ENCODE data around the gene ERGIC1. TPM values are rescaled to one million over a fixed set of nuclear protein-coding genes. Genes with fewer than 3 reads are reported as not detected.
"Not testable (repeated sequence)": the region's sequence is repeated elsewhere in the genome, so short reads cannot be mapped to it uniquely, and the experiment has no call there.

Gene ERGIC1, protein sequence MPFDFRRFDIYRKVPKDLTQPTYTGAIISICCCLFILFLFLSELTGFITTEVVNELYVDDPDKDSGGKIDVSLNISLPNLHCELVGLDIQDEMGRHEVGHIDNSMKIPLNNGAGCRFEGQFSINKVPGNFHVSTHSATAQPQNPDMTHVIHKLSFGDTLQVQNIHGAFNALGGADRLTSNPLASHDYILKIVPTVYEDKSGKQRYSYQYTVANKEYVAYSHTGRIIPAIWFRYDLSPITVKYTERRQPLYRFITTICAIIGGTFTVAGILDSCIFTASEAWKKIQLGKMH
- total RNA-seq = 100 to 1,000 TPM; 140 to 169 TPM
- long read RNA-seq, donor 1, transcript ERGIC1-202 (10 exons, 2,881 nt) = major isoform, 7 of 22 reads
- long read RNA-seq, donor 1, partial matches to known transcripts = 3 of 22 reads
- long read RNA-seq, donor 1, other reads (novel, unspliced or antisense) = 12 of 22 reads
- long read RNA-seq, donor 2, transcript ERGIC1-202 (10 exons, 2,881 nt) = major isoform, 12 of 41 reads
- long read RNA-seq, donor 2, partial matches to known transcripts = 21 of 41 reads
- long read RNA-seq, donor 2, other reads (novel, unspliced or antisense) = 7 of 41 reads

- DNase-seq (ENCODE audit: low spot score) = peak; percentile 96
- intact Hi-C loops (cut with DNase I) = no loop called here
Observed at GRCh38 chr5:172833686-172834414, at the start of gene ERGIC1. ERGIC1 (plus strand) TSS chr5:172834251; CDS start chr5:172834414, 163 bp downstream.

- intact Hi-C loops (cut with DNase I) = no loop called here
- no peak for DNase-seq (ENCODE audit: low spot score)
Observed at GRCh38 chr5:172785429-172786088, 48.5 kb upstream of the ERGIC1 start.

GRCh38 chr5:172786736-172787462 is 47.2 kb upstream of the ERGIC1 start:
- intact Hi-C loops (cut with DNase I) = no loop called here
- DNase-seq (ENCODE audit: low spot score) = no peak

GRCh38 chr5:172787538-172787937 is 46.5 kb upstream of the ERGIC1 start:
- DNase-seq (ENCODE audit: low spot score); intact Hi-C loops (cut with DNase I): not testable (repeated sequence)

DNA sequence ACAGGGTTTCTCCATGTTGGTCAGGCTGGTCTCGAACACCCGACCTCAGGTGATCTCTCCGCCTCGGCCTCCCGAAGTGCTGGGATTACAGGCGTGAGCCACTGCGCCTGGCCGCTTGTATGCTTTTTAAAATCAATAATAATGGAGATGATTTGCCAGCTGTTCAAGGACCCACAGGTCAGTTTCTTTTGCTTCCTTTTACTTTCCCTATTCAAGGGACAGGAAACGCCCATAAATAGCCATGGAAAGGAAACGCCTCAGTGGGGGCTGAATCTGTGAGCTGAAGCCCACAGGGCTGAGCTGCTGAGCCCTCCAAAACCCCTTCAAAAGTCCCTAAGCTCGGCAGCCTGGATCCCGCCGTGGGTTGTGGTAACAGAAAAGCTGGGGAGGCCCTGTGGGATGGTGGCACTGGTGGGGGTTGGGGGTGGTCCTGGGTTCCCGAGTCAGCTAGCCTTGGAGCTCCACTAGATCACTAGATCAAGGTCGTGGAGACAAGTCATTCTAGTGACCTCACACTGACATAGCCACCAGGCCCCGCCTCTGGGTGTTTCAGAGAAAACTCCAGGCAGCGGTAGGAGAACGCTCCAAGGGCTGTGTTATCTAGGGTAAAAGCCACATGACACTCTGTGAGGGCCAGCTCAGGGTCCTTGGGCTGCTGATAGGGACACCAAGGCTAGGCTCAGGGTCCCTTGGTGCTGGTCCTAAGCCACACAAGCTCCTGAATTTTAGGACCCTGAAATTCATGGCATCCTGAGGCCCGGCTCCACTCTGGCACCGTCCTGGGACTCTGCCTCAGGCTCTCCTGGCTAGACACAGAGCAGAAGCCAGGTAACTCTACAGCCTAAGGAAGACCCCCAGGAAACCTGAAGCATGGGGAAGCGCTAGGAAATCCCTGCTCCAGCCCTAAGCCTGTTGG is 45.0 kb upstream of the ERGIC1 start:
- intact Hi-C loops (cut with DNase I) = no loop called here
- peak; percentile 93 for DNase-seq (ENCODE audit: low spot score)

DNA sequence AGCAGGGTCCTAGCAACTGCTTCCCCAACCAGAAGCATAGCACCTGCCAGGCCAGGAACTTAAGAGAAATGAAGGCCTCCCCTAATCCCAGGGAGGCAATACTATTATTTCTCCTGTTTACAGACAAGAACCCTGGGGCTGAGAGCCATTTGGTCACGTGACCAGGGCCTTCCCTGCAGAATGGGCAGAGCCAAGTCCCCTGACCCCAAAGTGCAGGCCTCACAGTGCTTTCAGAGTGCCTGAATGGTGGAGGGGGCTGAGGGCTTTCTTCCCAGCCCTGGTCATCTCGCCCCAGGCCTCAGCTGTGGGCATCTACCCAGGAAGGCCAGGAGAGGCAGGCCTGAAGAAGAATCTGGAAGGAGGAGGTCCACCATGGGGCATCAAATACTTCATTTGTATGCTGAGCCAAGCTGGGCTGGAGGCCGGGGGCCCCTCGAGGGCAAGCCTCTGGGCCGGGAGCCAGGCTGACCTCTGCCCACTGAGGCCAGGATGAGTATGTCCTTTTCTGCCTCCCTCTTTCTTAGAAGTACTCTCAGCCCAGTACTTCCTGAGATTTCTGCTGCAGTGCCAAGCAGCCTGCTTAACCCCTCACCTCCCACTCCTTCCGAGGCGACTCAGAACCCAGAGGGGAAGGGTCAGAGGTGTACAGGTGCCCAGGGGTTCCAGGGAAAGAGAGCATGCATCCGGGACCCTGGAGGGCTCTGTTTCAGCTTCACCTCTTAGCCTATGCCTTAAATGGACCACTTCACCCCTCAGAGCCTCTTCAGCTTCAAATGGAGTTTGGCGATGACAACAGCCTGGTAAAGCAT is 44.2 kb upstream of the ERGIC1 start:
- peak; percentile 85 for DNase-seq (ENCODE audit: low spot score)
- intact Hi-C loops (cut with DNase I) = no loop called here

DNA sequence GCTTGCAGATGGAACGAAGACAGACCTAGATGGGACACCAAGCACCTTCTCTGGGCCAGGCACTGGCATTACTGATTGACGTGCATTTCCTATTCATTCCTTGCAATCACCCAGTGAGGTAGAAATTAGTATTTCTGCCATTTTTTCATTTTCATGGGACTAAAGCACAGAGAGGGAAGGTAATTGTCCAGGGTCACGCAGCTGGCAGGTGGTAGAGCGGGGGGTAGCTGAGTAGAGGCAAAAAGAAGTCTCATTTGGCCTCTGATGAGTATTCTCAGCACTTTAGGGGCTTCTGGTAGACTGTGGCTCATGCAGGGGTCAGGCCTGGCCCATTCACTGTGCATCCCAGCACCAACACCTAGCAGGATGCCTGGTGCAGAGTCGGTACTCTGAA is 43.6 kb upstream of the ERGIC1 start:
- intact Hi-C loops (cut with DNase I) = no loop called here
- peak; percentile 28 for DNase-seq (ENCODE audit: low spot score)

DNA sequence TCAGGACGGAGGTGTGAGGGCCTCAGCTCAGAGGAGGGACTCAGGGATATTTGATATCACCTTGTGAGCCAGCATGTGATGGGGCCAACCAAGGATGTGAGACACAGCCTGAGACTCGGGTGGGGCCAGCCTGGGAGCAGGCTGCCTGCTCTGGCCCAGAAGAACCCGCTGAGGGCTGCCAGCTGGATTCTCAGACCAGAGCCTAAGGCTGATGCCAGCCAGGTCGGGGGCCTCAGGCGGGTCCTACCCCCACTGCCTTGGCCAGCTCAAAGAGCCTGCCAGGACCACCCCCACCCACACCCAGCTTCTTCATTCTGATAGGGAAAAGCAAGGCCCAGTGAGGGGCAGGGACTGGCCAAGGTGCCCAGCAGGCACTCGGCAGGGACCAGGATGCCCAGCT is 42.8 kb upstream of the ERGIC1 start:
- no peak for DNase-seq (ENCODE audit: low spot score)
- intact Hi-C loops (cut with DNase I) = no loop called here

DNA sequence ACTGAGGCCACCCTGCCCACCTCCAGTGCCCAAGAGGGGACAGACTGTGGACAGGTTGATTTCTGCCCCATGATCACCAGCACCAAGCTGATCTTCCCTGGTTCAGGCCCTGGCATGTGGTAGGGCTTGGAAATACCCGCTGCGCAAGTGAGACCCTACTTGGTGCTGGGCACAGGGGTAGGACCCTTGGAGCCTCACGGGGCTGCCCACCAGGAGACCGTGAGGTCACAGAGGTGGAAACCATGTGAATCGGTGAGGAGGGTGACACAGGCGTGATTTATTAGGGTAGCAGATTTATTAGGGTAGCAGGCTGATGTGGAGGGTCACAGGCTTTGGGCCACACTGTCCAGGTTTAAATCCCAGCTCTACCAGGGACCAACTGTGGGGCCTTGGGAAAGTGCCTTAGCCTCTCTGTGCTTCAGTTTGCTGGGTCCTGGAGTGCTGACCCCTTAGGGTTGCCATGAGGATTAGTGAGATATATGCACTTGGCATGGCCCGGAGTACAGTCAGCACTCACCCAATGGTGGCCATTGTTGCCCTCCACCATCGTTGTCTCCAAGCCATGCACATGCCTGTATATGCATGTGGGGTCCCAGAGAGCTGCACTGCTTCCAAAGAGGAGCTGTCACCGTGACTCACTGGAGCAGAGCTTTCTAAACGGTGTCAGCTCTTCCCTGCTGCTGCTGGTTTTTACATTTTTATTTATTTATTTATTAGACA is 42.2 kb upstream of the ERGIC1 start:
- intact Hi-C loops (cut with DNase I) = no loop called here

GRCh38 chr5:172792701-172793570 is 41.1 kb upstream of the ERGIC1 start:
- intact Hi-C loops (cut with DNase I) = no loop called here
- no peak for DNase-seq (ENCODE audit: low spot score)

More for the DNA sequence above, 42.2 kb upstream of the ERGIC1 start:
- DNase-seq (ENCODE audit: low spot score) = peak; percentile 54

DNA sequence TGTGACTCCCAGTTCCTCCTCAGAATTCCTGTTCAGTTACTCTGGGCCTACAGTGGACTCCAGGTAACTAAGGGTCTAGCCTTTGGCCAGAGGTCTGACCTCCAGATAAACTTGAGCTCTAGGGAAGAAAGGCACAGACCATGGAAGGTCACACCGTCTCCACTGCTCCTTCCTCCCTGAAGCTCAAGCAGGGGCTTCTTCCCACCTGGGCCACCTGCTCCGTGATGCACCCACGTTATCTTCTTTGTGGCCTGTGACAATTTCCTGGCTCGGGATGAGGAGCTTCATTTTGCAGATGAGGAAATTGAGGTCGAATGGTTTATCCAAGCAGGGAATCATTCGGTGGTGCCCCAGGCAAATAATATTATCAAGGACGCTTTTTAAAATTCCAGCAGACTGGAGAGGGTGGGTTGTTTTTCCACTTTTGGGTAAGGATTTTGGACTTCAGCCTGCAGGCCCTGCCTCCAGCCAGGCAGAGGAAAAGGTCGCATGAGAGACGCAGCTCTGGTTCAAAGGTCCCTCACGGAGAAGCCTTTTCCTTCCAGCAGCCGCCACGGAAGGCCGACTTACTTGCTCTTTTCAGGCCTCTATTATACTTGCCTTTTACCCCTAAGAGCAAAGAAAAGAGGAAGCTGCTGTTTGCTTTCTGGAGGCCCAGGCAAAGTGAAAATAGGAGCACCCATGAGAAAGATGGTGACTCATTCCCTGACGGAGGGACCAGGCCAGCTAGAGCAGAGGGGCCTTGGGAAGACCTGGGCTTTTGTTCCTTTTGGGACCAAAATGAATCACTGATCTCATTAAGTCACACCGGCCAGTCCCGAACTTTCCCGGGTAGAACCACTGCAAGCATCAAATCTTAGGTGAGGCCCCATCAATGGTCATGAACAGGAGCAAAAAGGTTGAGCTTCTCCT is 40.2 kb upstream of the ERGIC1 start:
- intact Hi-C loops (cut with DNase I) = no loop called here
- peak; percentile 78 for DNase-seq (ENCODE audit: low spot score)

DNA sequence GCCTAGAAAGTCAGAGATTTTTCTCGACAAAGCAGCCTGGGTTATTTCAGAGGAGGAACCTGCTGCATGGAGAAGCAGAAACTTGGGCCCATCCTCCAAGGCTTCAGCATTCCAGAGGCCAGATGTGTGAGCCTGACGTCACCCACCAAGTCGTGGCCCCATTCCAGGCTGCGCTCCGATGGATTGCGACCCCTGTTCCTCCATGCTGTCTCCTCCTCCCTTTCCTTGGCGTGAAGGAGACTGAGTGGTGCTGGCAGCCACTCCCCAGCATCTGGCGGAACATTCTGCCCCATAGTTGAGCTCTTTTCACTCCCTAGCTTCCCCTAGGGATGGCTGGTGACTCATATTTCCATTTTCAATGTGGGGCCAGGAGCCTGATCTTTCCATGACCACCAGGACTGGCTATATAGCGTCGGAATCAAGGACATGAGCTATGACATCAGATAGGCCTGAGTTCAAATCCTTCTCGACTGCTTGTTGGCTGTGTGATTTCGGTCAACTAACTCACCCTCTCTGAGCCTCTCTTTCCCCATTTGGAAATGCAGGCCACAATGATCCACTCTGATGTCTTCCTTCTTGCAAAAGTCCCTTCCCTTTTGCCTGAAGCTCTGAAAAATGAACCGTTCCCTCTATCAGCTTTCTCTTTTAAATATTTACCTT is 38.6 kb upstream of the ERGIC1 start:
- peak; percentile 98 for DNase-seq (ENCODE audit: low spot score)
- intact Hi-C loops (cut with DNase I) = loop anchor here in 1 of 2 donors (5.0 kb wide), 1 partner anchor 77 kb away; no protein-coding TSS in a partner anchor

GRCh38 chr5:172796306-172796705 is 37.7 kb upstream of the ERGIC1 start:
- intact Hi-C loops (cut with DNase I) = loop anchor here in 1 of 2 donors (5.0 kb wide), 1 partner anchor 76 kb away; no protein-coding TSS in a partner anchor
- DNase-seq (ENCODE audit: low spot score) = no peak

DNA sequence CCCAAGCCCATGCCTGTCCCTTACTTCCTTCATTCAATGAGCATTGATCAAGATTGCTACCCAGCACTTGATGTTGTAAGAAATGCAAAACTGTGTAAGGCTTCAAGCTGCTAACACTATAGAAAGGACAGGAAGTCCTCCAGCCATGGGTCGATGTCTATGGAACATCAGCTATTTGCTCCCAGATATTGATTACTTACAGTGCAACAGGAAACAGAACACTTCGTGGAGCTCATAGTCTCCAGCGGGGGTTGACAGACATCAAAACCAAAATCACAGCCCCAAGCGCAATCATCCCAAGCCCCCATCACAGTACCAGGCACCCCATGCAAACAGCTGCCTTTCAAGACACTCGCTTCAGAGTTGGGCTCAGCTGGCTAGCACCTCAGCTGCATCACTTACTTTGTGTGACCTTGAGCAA is 36.3 kb upstream of the ERGIC1 start:
- intact Hi-C loops (cut with DNase I) = loop anchor here in 1 of 2 donors (5.0 kb wide), 1 partner anchor 75 kb away; no protein-coding TSS in a partner anchor
- no peak for DNase-seq (ENCODE audit: low spot score)
